H1 (cell line): ENCODE measurements around the gene CD248. TPM values are rescaled to one million over a fixed set of nuclear protein-coding genes. Genes with fewer than 3 reads are reported as not detected.

Source experiments
- POLR2AphosphoS5 ChIP-seq: IDR thresholded peaks from 2 replicates; pipeline ENCODE4 v1.6.1; 2011; ENCODE audit warnings: low read depth, low read length
- POU5F1 ChIP-seq: IDR thresholded peaks from 2 replicates; pipeline ENCODE4 v1.6.1; 2011; ENCODE audit warnings: low read depth, mild to moderate bottlenecking, low read length, moderate library complexity
- SIX5 ChIP-seq: IDR thresholded peaks from 2 replicates; pipeline ENCODE4 v1.6.1; 2011; ENCODE audit warnings: mild to moderate bottlenecking, low read depth, low read length
- polyA plus RNA-seq, 7 experiments: library from polyadenylated mRNA; depleted of rRNA in 3 of 7; stranded (reverse) in 5 of 7; unstranded in 2 of 7; fragments of >200 nt in 5 of 7; fragments of 200-250 nt in 2 of 7; gene quantifications; 1 replicate in 5 of 7; 2 replicates in 1 of 7; 4 replicates in 1 of 7; pipeline versions ENCODE4 v1.2.1 to v1.2.3, GENCODE V29; 2011 to 2013; ENCODE audit warnings: missing spikeins in 2 of 7, mixed read lengths in 2 of 7
- total RNA-seq: library from RNA; stranded (reverse); fragmentation: NEBNext Ultra II Directional; extraction: Animal tissue kit (Norgen Biotek cat#: 25700); gene quantifications from 2 replicates; pipeline ENCODE4 v1.2.1, GENCODE V29; 2021
- TF ChIP-seq, protein P1 (sequence below), 3 experiments: IDR thresholded peaks; 1 replicate in 2 of 3; 2 replicates in 1 of 3; pipeline versions ENCODE4 v1.5.1 to v1.6.1; 2011; ENCODE audit warnings: low read length in 3 of 3, mild to moderate bottlenecking in 3 of 3, inconsistent platforms in 2 of 3, low read depth in 1 of 3, moderate library complexity in 1 of 3; ENCODE audit not compliant: insufficient read depth in 1 of 3; ENCODE audit errors: control extremely low read depth in 1 of 3

CD248 gene
- total and polyA plus RNA-seq, 2 of the 8 experiments (the other 6 are each of a cell fraction or from before 2014, with no cell fraction given), result 2.7 to 3.9 TPM

DNA sequence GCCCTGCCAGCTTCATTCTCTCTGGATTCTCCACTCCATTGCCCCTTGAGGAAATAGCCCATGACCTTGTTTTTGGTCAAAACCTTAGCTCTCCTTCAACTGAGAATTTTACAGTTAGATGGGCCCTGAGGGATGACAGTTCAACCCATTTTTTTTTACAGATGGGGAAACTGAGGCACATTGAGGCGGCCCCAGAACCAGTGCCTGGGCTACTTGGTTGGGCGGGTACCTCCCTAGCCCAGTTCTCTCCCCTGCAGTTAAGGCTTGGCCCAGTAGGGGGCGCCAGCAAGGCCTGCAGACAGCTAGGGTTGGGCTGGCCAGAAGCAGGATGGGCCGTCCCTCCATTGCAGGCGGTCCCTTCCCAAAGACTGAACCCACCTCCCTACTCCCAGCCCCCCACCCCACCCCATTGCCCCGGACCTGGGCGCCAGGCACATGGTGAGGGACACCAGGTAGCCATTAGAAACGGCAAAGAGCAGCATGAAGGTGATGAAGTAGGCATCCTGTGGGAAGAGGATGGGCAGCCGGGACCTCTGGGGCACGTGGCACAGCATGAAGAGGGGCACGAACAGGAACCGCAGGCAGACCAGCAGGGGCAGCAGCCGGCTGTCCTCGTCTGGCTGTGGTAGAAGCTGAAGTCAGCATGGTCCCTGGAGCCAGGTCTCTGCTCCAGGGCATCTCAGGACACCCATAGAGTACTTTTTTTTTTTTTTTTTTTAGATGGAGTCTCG lies 47.1 kb upstream of the CD248 start (continued):
- TF ChIP-seq POU5F1 (no peak), SIX5 (no peak), POLR2AphosphoS5 (peak; percentile 70)
- TF ChIP-seq, protein P1, sequence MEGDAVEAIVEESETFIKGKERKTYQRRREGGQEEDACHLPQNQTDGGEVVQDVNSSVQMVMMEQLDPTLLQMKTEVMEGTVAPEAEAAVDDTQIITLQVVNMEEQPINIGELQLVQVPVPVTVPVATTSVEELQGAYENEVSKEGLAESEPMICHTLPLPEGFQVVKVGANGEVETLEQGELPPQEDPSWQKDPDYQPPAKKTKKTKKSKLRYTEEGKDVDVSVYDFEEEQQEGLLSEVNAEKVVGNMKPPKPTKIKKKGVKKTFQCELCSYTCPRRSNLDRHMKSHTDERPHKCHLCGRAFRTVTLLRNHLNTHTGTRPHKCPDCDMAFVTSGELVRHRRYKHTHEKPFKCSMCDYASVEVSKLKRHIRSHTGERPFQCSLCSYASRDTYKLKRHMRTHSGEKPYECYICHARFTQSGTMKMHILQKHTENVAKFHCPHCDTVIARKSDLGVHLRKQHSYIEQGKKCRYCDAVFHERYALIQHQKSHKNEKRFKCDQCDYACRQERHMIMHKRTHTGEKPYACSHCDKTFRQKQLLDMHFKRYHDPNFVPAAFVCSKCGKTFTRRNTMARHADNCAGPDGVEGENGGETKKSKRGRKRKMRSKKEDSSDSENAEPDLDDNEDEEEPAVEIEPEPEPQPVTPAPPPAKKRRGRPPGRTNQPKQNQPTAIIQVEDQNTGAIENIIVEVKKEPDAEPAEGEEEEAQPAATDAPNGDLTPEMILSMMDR (IDR thresholded peaks at IDR 0.05; ENCODE audit: control extremely low read depth in 1 of 3, insufficient read depth in 1 of 3, low read depth in 1 of 3, low read length in 3 of 3), result peak; percentile 81 to 98 (median 88)
